KG1 (cell line): ENCODE results near the gene RBM18.
A peak's percentile ranks its signal among the peaks of the same experiment; 100 is the strongest.

Source experiments
- DNase-seq: peaks from one replicate; lab custom pipeline; 2025; lab: John Stamatoyannopoulos, UW

Gene RBM18

DNA sequence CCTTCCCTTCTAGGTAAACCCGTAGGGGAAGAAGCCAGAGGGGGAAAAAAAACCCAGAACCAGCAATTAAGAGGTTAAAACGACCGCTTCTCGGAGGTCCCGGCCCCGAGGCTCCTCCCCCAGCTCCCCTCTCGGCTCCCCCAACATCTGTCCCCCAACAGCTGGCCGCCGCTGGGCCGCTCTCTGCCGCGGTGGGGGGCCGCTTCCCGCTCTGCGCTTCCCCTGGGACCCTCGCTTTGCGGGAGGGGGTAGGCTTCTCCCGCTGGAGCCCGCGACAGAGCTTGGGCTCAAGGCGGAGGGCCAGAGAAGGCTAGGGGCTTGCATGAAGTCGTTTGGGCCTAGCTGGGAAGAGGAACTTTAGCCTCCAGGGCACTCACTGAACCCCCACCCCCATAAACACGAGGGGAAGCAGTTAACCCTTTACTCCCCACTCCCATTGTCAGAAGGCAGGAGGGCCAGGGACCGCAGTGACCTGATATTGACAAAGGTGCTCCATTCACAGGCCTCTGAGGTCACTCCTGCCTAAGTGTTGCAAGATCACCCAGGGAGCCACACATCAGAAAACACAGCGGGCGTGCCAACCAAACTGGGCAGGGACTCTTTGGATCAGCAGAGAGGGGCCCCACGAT, 43.3 kb downstream of the RBM18 start:
- no peak for DNase-seq

- DNase-seq, result no peak
Measured at GRCh38 chr9:122220673-122221182, 43.9 kb downstream of the RBM18 start.

- no peak for DNase-seq
Measured at GRCh38 chr9:122219856-122220672, 44.6 kb downstream of the RBM18 start.

GRCh38 chr9:122218935-122219855, 45.4 kb downstream of the RBM18 start:
- peak; percentile 72 for DNase-seq

- DNase-seq, result no peak
Measured at GRCh38 chr9:122218071-122218934, 46.3 kb downstream of the RBM18 start.

DNA sequence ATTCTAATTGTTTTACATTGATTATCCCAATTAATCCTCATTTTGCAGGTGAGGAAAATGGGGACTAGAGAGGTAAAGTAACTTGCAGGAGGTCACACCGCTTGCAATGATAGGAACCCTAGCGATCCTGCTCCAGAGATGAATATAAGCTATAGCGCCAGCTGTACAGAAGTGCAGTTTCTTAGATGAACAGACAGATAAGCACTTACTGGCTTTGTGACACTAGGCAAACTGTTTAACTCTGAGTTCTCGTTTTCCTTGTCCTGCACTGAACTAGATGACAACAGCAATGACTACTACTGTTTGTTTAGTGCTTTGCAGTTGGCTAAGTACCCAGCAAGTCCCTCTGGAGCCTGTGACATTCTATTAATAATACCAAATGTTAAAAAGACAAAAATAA, 47.0 kb downstream of the RBM18 start:
- DNase-seq, result peak; percentile 26

DNA sequence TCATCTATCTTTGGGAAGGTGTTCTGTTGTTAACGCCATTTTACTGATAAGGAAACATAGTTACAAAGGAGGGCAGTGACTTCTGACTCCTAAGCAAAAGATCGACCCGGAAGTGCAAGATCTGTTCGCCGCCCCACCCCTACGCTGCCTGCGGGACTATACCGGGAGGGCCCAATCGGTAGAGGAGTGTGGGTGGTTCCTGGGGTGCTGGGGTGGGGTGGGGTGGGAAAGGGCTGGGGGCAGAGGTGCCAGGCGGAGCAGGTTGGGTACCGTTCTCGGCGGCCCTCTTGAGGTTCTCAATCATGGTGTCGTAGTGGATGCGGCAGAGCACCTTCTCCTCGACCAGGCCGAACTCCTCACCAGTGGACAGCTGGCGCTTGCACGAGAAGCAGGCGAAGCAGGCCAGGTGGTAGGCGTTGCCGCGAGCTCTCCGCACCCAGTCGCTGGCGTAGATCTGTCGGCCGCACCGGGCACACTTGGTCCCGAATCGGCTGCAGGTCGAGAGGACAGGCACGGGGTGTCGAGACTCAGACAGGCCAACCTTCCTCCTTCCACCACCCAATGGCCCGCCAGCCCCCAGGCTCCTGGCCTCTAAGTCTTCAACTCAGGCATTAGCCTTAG, 47.7 kb downstream of the RBM18 start:
- DNase-seq, result no peak

DNA sequence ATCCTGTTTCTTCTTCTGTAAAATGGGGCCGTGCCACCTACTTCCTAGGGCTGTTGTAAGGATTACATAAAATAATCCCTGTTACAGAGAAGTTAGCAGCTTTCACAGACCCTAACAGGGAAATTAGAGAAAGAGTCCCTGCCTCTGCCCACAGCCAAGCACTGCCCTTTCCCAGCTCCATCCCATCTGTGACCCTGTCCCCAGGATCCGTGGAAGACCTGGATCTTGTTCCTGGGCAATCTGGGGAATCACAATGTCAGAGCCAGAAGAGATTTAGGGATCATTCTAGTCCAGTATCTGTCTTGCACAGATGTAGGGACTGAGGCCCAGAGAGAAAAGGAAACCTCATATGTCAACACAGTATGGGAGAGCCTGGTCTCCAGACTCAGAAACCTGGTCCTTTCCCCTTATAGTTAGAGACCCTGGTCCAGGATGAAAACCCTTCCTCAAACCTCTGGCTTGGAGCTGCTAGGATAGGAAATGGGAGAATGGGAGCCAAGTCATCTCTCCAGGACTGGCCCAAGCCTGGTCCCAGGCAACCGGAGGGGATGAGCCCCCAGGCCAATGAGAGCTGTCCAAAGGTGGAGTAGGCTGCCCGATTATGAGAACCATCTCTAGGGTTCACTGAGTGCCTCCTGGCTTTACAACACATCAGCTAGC, 48.4 kb downstream of the RBM18 start:
- DNase-seq, result no peak

DNA sequence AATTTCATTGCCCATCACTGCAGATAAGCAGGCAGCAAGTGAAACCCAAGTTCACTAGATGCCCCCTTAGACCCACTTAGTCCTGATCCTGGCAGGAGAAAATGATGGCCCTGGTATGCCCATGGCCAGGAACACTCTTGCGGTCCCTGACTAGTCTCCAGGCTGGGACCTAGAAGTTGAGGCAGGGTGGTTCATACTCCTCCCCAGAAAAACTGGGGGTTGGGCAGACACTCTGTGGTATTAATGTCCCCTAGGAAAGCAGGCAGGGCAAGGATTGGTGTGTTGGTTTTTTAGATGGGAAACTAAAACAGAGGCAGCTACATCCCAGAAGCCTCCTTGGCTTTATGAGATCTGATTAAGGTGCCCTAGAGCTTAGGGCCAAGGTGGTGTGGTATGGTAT, 49.0 kb downstream of the RBM18 start:
- no peak for DNase-seq

- no peak for DNase-seq
Measured at GRCh38 chr9:122214507-122214906, 50.1 kb downstream of the RBM18 start.

GRCh38 chr9:122213589-122214413, 50.8 kb downstream of the RBM18 start:
- DNase-seq, result no peak

GRCh38 chr9:122213102-122213588, 51.5 kb downstream of the RBM18 start:
- DNase-seq, result no peak

GRCh38 chr9:122212473-122213004, 52.1 kb downstream of the RBM18 start:
- DNase-seq, result no peak

- no peak for DNase-seq
Measured at GRCh38 chr9:122209451-122209850, 55.2 kb downstream of the RBM18 start.

DNA sequence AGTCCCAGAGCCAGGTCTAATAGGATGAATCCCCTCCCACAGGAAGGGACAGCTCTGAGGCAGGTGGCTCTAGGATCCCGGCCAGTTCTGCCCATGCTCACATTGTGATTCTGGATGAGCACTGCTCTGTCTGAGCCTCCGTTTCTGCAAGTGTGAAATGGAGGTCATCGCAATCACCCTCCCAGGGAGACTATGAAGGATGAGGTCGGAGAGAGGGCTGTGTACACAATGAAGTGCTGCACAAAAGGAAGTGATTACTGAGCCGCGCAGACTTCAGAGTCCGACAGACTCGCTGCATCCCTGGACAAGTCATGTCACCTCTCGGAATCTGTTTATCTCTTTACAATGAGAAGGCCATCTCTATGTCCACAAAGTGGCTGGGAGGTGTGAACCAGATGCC, 57.5 kb downstream of the RBM18 start:
- no peak for DNase-seq

DNA sequence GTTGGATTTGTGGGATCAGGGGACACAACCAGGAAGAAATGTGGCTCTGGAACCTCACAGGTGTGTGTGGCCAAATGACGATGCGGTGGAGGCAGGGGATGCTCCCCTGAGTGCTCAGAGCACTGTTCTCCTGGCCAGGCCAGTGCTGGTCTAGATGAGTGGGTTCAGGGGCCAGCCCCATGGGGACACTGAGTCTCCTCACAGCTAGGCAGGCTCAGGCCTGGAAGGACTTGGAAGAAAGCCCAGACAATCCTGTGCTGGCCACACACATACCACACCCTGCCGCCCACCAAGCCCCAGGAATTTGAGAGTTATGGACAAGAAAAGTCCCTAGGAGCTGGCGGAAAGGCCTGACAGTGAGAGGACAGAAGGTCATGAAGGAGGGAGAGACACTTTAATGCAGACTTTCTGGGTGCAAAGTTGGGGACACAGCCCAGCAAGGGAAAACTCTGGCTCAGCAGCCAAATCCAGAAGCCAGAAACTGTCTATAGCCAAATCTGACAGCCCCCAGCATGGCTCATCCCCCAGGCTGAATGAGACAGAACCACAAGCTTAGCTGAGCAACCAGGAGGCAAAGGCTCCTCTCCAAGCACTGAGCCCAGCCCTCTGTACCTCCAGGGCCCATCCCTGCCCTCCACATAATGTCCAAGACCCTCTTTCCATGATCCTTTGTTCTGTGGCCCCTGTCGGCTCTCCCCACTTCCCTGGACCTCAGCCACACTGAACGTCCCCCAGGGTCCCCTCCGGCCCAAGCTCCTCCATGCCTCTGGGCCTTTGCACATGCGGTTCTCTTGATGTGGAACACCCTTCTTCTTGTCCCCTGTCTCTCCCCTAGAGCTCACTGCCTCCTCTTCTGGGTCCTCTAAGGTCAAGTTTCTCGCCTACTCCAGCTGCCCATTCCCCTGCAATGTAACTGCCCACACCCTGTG, 58.3 kb downstream of the RBM18 start:
- DNase-seq, result no peak

DNA sequence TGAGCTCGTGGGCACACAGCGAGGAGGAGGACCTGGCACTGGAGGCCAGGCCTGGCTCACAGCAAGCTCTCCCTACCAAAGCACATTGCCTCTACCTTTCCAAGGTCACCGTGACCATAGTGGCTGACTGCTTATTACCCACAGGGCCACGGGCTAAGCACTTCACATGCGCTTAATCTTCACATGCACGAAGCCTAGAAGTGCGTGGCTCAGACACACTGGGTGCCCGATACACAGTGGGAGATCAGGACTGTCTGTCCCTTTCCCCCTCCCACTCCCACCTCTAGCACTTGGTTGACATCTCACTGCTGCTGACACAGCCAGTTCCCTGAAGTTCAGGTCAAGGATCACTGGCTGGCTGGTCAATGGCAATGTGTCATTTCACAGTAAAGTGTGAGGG, 59.5 kb downstream of the RBM18 start:
- no peak for DNase-seq

- no peak for DNase-seq
Measured at GRCh38 chr9:122204491-122204890, 60.1 kb downstream of the RBM18 start.
